HG02938 (cell line): ENCODE data around the gene TTC4.
"Not testable (repeated sequence)": the region's sequence is repeated elsewhere in the genome, so short reads cannot be mapped to it uniquely, and the experiment has no call there.

Source experiments
- ATAC-seq: cut with Tn5 transposase; IDR thresholded peaks from one replicate; pipeline ENCODE4 v1.9.1; 2021; ENCODE audit warnings: mild to moderate bottlenecking, moderate library complexity; ENCODE audit not compliant: unreplicated experiment

Gene TTC4

GRCh38 chr1:54745864-54746263 is 30.2 kb downstream of the TTC4 start:
- ATAC-seq = no peak

- no peak for ATAC-seq
These were observed 32.6 kb downstream of the TTC4 start for GRCh38 chr1:54748094-54748835.

GRCh38 chr1:54750596-54750995 is 34.9 kb downstream of the TTC4 start:
- ATAC-seq = no peak

- ATAC-seq = no peak
These were observed 35.8 kb downstream of the TTC4 start for GRCh38 chr1:54751426-54751825.

- no peak for ATAC-seq
These were observed 38.4 kb downstream of the TTC4 start for GRCh38 chr1:54754045-54754444.

- ATAC-seq = no peak
These were observed 39.0 kb downstream of the TTC4 start for GRCh38 chr1:54754486-54755285.

- no peak for ATAC-seq
These were observed 42.2 kb downstream of the TTC4 start for GRCh38 chr1:54757833-54758232.

GRCh38 chr1:54758678-54759348 is 43.2 kb downstream of the TTC4 start:
- ATAC-seq = no peak

GRCh38 chr1:54763816-54764132 is 48.1 kb downstream of the TTC4 start:
- no peak for ATAC-seq

- peak; percentile 94 for ATAC-seq
These were observed 48.7 kb downstream of the TTC4 start, which contains the start of gene PARS2 for GRCh38 chr1:54764133-54764921. Gene PARS2, minus strand, starts transcription at chr1:54764523. Its CDS starts 5,362 bp downstream, at chr1:54759161.

GRCh38 chr1:54764922-54765561 is 49.4 kb downstream of the TTC4 start:
- ATAC-seq = peak; percentile 21

GRCh38 chr1:54766726-54767125 is 51.1 kb downstream of the TTC4 start:
- no peak for ATAC-seq

GRCh38 chr1:54767526-54767925 is 51.9 kb downstream of the TTC4 start:
- no peak for ATAC-seq

- no peak for ATAC-seq
These were observed 52.4 kb downstream of the TTC4 start for GRCh38 chr1:54768093-54768492.

- no peak for ATAC-seq
These were observed 57.3 kb downstream of the TTC4 start for GRCh38 chr1:54772951-54773350.

- no peak for ATAC-seq
These were observed 59.3 kb downstream of the TTC4 start for GRCh38 chr1:54774820-54775498.

GRCh38 chr1:54775828-54776721 is 60.4 kb downstream of the TTC4 start:
- not testable (repeated sequence) for ATAC-seq

GRCh38 chr1:54777011-54777410 is 61.4 kb downstream of the TTC4 start:
- no peak for ATAC-seq

GRCh38 chr1:54777431-54777830 is 61.8 kb downstream of the TTC4 start:
- ATAC-seq = no peak
